HFFc6 (cell line): Measurements from ENCODE around the gene HACD2. TPM values are rescaled to one million over a fixed set of nuclear protein-coding genes. Genes with fewer than 3 reads are reported as not detected.
A peak's percentile ranks its signal among the peaks of the same experiment; 100 is the strongest.
"Not testable (repeated sequence)": the region's sequence is repeated elsewhere in the genome, so short reads cannot be mapped to it uniquely, and the experiment has no call there.

Source experiments
- DNase-seq: peaks from one replicate; pipeline ENCODE4 v3.0.0-alpha.2; 2018
- H3K27ac Mint-ChIP-seq: 2 replicates; pipeline ENCODE4 v1.8.0; 2020; ENCODE audit warnings: mild to moderate bottlenecking, mixed read lengths
- H3K27me3 Mint-ChIP-seq: 2 replicates; pipeline ENCODE4 v1.8.0; 2021; ENCODE audit warnings: mild to moderate bottlenecking, moderate library complexity, mixed read lengths; ENCODE audit not compliant: insufficient read depth
- H3K36me3 Mint-ChIP-seq: 2 replicates; pipeline ENCODE4 v1.8.0; 2021; ENCODE audit warnings: low read depth, mixed read lengths
- H3K4me1 Mint-ChIP-seq: 2 replicates; pipeline ENCODE4 v1.8.0; 2020; ENCODE audit warnings: low read depth, mixed read lengths
- H3K4me3 Mint-ChIP-seq: 2 replicates; pipeline ENCODE4 v1.8.0; 2020; ENCODE audit warnings: mild to moderate bottlenecking, moderate library complexity, mixed read lengths
- H3K9me3 Mint-ChIP-seq: 2 replicates; pipeline ENCODE4 v1.8.0; 2020; ENCODE audit warnings: mild to moderate bottlenecking, mixed read lengths
- CTCF ChIP-seq: fragments of 200-600 bp; sonication (generic); IDR thresholded peaks from 2 replicates; pipeline ENCODE4 v1.5.0; 2021; ENCODE audit warnings: antibody characterized with exemption, mild to moderate bottlenecking
- total RNA-seq, 6 experiments: library from RNA; stranded (reverse); fragmentation: NEBNext Ultra II Directional; extraction: Animal tissue kit (Norgen Biotek cat#: 25700); gene quantifications; 2 replicates in 1 of 6; 3 replicates in 5 of 6; pipeline ENCODE4 v1.2.3, GENCODE V29; 2021

HACD2 gene
- total RNA-seq, 6 experiments from 2014 or later: 56.6 to 85.7 (median 75.7) TPM

- Mint-ChIP-seq H3K9me3 (no peaks in the 10 kb centered on the region; the same call in 1 of the 2 replicates), H3K27me3 (peaks cover 14% of the 10 kb centered on the region), H3K36me3 (peaks cover 36% of the 10 kb centered on the region), H3K4me1 (peaks cover 81% of the 10 kb centered on the region), H3K4me3 (no peak overlapping the region; the same call in 1 of the 2 replicates), H3K27ac (peak overlapping the region; percentile 72)
- TF ChIP-seq CTCF: no peak
- peak; percentile 84 for DNase-seq
These were observed 17.5 kb upstream of the HACD2 start for GRCh38 chr3:123602325-123602724.

GRCh38 chr3:123600863-123601262, 16.0 kb upstream of the HACD2 start:
- H3K27me3 Mint-ChIP-seq: peaks cover 12% of the 10 kb centered on the region
- H3K27ac Mint-ChIP-seq: peak overlapping the region; percentile 73
- not testable (repeated sequence) for H3K4me3 Mint-ChIP-seq, H3K9me3 Mint-ChIP-seq, DNase-seq
- peaks cover 39% of the 10 kb centered on the region for H3K36me3 Mint-ChIP-seq
- peaks cover 76% of the 10 kb centered on the region for H3K4me1 Mint-ChIP-seq

- no peak for DNase-seq
These were observed 12.7 kb upstream of the HACD2 start for GRCh38 chr3:123597561-123597960.

GRCh38 chr3:123595396-123596180, 10.7 kb upstream of the HACD2 start:
- H3K27ac Mint-ChIP-seq: no peak overlapping the region
- peaks cover 50% of the 10 kb centered on the region for H3K36me3 Mint-ChIP-seq

More at GRCh38 chr3:123597561-123597960, 12.7 kb upstream of the HACD2 start:
- TF ChIP-seq CTCF: no peak
- no peaks in the 10 kb centered on the region; the same call in 1 of the 2 replicates for H3K9me3 Mint-ChIP-seq
- H3K27ac Mint-ChIP-seq: no peak overlapping the region
- peaks cover 44% of the 10 kb centered on the region for H3K36me3 Mint-ChIP-seq
- H3K27me3 Mint-ChIP-seq: peaks cover 5% of the 10 kb centered on the region; the same call in 1 of the 2 replicates
- H3K4me3 Mint-ChIP-seq: no peak overlapping the region
- peaks cover 50% of the 10 kb centered on the region for H3K4me1 Mint-ChIP-seq

DNA sequence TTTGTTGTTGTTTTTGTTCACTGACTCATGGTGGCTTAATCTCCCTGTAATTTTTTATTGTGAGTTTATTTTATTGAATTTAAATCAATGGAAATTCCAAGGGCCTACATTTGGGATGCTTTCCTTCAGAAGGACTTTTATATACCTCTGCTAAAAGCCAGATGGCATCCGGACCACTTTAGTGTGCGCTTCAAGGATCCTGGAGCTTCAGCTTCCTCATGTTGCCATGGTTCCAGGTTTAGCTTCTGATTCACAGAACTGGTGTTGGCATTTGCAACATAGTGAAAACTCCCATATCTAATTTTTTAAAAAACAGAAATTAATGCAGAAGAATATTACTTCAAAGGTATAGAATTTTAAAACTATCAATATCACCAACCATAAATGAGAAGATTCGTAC, 8.5 kb upstream of the HACD2 start:
- Mint-ChIP-seq H3K4me1 (peaks cover 18% of the 10 kb centered on the region), H3K27me3 (no peaks in the 10 kb centered on the region; the same call in 1 of the 2 replicates), H3K36me3 (peaks cover 50% of the 10 kb centered on the region), H3K4me3 (no peak overlapping the region), H3K9me3 (peaks cover 18% of the 10 kb centered on the region), H3K27ac (no peak overlapping the region)
- TF ChIP-seq CTCF: no peak
- DNase-seq: no peak

More at GRCh38 chr3:123595396-123596180, 10.7 kb upstream of the HACD2 start:
- DNase-seq: no peak
- H3K9me3 Mint-ChIP-seq: peaks cover 9% of the 10 kb centered on the region
- peaks cover 30% of the 10 kb centered on the region for H3K4me1 Mint-ChIP-seq
- no peak for TF ChIP-seq CTCF
- H3K4me3 Mint-ChIP-seq: no peak overlapping the region
- H3K27me3 Mint-ChIP-seq: peaks cover 3% of the 10 kb centered on the region; the same call in 1 of the 2 replicates
